ENCODE results near the gene HIRA. TPM values are rescaled to one million over a fixed set of nuclear protein-coding genes. Genes with fewer than 3 reads are reported as not detected.

Gene HIRA
- total and polyA plus RNA-seq, 9 of the 15 experiments (the other 6 are each of a cell fraction or from before 2014, with no cell fraction given) = 0.96 to 132 (median 58.4) TPM

DNA sequence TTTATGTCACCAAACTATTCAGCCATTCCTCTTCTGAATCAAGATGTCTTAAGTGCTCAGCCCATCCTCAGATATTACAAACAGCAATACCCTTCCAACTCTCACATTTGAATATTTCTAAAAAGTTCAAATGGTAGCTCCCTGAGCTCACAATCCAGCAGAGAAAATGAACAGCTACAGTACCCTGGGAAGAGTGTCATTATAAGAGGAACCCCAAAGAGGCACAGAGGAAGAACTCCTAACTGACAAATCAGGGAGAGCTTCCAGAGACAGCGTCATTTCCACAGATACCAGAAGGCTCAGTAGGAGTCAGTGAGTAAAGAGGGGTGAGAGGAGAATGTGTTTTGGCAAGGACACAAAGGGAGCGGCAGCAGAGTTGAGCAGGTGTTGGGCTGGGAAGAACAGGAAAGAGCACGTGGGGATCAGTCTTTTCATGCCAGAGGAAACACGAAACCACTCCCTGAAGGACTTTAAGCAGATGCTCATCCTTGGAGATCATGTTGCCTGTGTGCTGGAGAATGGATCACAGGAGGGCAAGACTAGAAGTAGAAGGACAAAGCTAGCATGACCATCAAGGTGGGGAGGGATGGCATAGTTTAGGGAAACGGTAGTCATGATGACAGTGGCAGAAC lies 144.3 kb downstream of the HIRA start:
- H3K27ac ChIP-seq (ENCODE audit: extremely low read depth, low read depth, low read length) = no peak overlapping the region
- no peak for FAIRE-seq
- TF ChIP-seq KLF6 (CRISPR knock-in tag; IDR thresholded peaks at IDR 0.05; ENCODE audit: borderline replicate concordance) = no peak
- TF ChIP-seq, protein P1, sequence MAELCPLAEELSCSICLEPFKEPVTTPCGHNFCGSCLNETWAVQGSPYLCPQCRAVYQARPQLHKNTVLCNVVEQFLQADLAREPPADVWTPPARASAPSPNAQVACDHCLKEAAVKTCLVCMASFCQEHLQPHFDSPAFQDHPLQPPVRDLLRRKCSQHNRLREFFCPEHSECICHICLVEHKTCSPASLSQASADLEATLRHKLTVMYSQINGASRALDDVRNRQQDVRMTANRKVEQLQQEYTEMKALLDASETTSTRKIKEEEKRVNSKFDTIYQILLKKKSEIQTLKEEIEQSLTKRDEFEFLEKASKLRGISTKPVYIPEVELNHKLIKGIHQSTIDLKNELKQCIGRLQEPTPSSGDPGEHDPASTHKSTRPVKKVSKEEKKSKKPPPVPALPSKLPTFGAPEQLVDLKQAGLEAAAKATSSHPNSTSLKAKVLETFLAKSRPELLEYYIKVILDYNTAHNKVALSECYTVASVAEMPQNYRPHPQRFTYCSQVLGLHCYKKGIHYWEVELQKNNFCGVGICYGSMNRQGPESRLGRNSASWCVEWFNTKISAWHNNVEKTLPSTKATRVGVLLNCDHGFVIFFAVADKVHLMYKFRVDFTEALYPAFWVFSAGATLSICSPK (IDR thresholded peaks at IDR 0.05; ENCODE audit: borderline replicate concordance) = no peak
- no peak for TF ChIP-seq TAF15 (IDR thresholded peaks at IDR 0.05; ENCODE audit: low read depth, low read length)
- TF ChIP-seq ELF4 (CRISPR knock-in tag; IDR thresholded peaks at IDR 0.05) = peak; percentile 46; the same call in 1 of the 2 replicates
- TF ChIP-seq, protein P2, sequence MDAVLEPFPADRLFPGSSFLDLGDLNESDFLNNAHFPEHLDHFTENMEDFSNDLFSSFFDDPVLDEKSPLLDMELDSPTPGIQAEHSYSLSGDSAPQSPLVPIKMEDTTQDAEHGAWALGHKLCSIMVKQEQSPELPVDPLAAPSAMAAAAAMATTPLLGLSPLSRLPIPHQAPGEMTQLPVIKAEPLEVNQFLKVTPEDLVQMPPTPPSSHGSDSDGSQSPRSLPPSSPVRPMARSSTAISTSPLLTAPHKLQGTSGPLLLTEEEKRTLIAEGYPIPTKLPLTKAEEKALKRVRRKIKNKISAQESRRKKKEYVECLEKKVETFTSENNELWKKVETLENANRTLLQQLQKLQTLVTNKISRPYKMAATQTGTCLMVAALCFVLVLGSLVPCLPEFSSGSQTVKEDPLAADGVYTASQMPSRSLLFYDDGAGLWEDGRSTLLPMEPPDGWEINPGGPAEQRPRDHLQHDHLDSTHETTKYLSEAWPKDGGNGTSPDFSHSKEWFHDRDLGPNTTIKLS (IDR thresholded peaks at IDR 0.05; ENCODE audit: borderline replicate concordance, low read depth) = no peak
- no peak for TF ChIP-seq KDM2B (CRISPR knock-in tag; IDR thresholded peaks at IDR 0.05)
- 0 out of 2 replicates have a peak, but pooled peaks have one; percentile 20 for TF ChIP-seq BHLHE40 (IDR thresholded peaks at IDR 0.05; ENCODE audit: low read length)
- no peak for TF ChIP-seq ZSCAN32 (CRISPR knock-in tag; IDR thresholded peaks at IDR 0.05)
- TF ChIP-seq, protein P3, sequence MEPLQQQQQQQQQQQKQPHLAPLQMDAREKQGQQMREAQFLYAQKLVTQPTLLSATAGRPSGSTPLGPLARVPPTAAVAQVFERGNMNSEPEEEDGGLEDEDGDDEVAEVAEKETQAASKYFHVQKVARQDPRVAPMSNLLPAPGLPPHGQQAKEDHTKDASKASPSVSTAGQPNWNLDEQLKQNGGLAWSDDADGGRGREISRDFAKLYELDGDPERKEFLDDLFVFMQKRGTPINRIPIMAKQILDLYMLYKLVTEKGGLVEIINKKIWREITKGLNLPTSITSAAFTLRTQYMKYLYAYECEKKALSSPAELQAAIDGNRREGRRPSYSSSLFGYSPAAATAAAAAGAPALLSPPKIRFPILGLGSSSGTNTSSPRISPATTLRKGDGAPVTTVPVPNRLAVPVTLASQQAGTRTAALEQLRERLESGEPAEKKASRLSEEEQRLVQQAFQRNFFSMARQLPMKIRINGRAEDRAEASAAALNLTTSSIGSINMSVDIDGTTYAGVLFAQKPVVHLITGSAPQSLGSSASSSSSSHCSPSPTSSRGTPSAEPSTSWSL (CRISPR knock-in tag; IDR thresholded peaks at IDR 0.05; ENCODE audit: borderline replicate concordance) = peak; percentile 32; the same call in 1 of the 2 replicates
- no peak for TF ChIP-seq EHMT2 (IDR thresholded peaks at IDR 0.05)
- TF ChIP-seq EP300 (IDR thresholded peaks at IDR 0.05; ENCODE audit: low read length) = no peak
- TF ChIP-seq, protein P4, sequence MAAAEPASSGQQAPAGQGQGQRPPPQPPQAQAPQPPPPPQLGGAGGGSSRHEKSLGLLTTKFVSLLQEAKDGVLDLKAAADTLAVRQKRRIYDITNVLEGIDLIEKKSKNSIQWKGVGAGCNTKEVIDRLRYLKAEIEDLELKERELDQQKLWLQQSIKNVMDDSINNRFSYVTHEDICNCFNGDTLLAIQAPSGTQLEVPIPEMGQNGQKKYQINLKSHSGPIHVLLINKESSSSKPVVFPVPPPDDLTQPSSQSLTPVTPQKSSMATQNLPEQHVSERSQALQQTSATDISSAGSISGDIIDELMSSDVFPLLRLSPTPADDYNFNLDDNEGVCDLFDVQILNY (CRISPR knock-in tag; IDR thresholded peaks at IDR 0.05) = no peak
- no peak for TF ChIP-seq ELF1 (tag; IDR thresholded peaks at IDR 0.05)
- TF ChIP-seq FIP1L1 (IDR thresholded peaks at IDR 0.05; ENCODE audit: low read depth, low read length, poor library complexity, severe bottlenecking) = no peak
- TF ChIP-seq HCFC1 (IDR thresholded peaks at IDR 0.05; ENCODE audit: low read depth, low read length) = 0 out of 2 replicates have a peak, but pooled peaks have one; percentile 9
- TF ChIP-seq HEY1 (CRISPR knock-in tag; IDR thresholded peaks at IDR 0.05; ENCODE audit: borderline replicate concordance) = no peak
- 0 out of 2 replicates have a peak, but pooled peaks have one; percentile 34 for TF ChIP-seq ZNF764 (CRISPR knock-in tag; IDR thresholded peaks at IDR 0.05; ENCODE audit: low read depth)

More for the DNA sequence above, 144.3 kb downstream of the HIRA start:
- H4K20me1 ChIP-seq (replicated peaks; ENCODE audit: control insufficient read depth, insufficient read depth, low read length) = peaks cover 18% of the 10 kb centered on the region
- H3K9ac ChIP-seq (ENCODE audit: insufficient read depth in 1 of 2, low read depth in 2 of 2, low read length in 2 of 2) = peak overlapping the region in 1 of 2 experiments; percentile 3; a peak in 1 of 4 replicates
- no peaks in the 10 kb centered on the region for H3K79me2 ChIP-seq (ENCODE audit: control insufficient read depth, insufficient read depth, low read length)
- 12% methylated on average over 5 of the region's 5 CpGs for WGBS (ENCODE audit: insufficient coverage, low coverage, missing lambda C conversion rate)
- H3K36me3 ChIP-seq (ENCODE audit: control insufficient read depth, insufficient read depth, low read length) = no peaks in the 10 kb centered on the region
- H3K4me3 ChIP-seq = no peak overlapping the region
- H3K4me2 ChIP-seq (ENCODE audit: insufficient read depth, low read length) = no peak overlapping the region
- in situ Hi-C loops (cut with MboI) (no loop called here), intact Hi-C loops (cut with micrococcal nuclease) (no loop called here)
- BruUV-seq (replicated peaks) = no TSS peak
- no peaks in the 10 kb centered on the region for H3K9me3 ChIP-seq (replicated peaks; ENCODE audit: control insufficient read depth, insufficient read depth, low read depth, low read length)
- H3K27me3 ChIP-seq (ENCODE audit: control insufficient read depth in 2 of 2, insufficient read depth in 2 of 2, low read length in 2 of 2) = peaks cover 34 to 37% of the 10 kb centered on the region in 2 experiments; a peak in 4 of 5 replicates
- DNase-seq (ENCODE audit: extremely low read depth in 1 of 4, low spot score in 3 of 4) (no peak), ATAC-seq (no peak)
- H3K9me1 ChIP-seq (ENCODE audit: control insufficient read depth, insufficient read depth, low read length) = peaks cover 5% of the 10 kb centered on the region
- H3K4me1 ChIP-seq (replicated peaks in 1 of 2; ENCODE audit: control insufficient read depth in 2 of 2, insufficient read depth in 2 of 2, low read length in 2 of 2) = peaks cover 17% of the 10 kb centered on the region in 2 experiments; a peak in 4 of 5 replicates
- POLR2A ChIA-PET = interaction anchor here (0.7 to 3.2 kb wide), 12 partner anchors 9 to 303 kb away, joined by 3 to 18 read pairs (median 6); partner anchors contain the start of gene SLC25A1
- CTCF ChIA-PET (ENCODE audit: low intra/inter-chr PET ratio) = no interaction called here
- H2AFZ ChIP-seq (ENCODE audit: low read depth, low read length) = no peak overlapping the region
